Liver (tissue), 9 donors: ENCODE data around the gene RAX2. TPM values are rescaled to one million over a fixed set of nuclear protein-coding genes. Genes with fewer than 3 reads are reported as not detected.

Experiments used
- DNase-seq: peaks from one replicate; pipeline ENCODE4 v3.0.0-alpha.2; 2017; ENCODE audit warnings: low spot score
- H3K27ac ChIP-seq, 2 donors: one replicate each; pipeline ENCODE4 v1.7.0; 2013; ENCODE audit warnings: inconsistent platforms in 2 of 2, low read length in 2 of 2, control low read depth in 1 of 2, low read depth in 1 of 2, mild to moderate bottlenecking in 1 of 2
- H3K27me3 ChIP-seq, 4 donors: one replicate each; pipeline versions ENCODE4 v1.6.1 to v1.7.0; 2013; ENCODE audit warnings: low read length in 3 of 4, inconsistent platforms in 1 of 4, mild to moderate bottlenecking in 1 of 4, moderate library complexity in 1 of 4; ENCODE audit not compliant: control insufficient read depth in 4 of 4, insufficient read depth in 4 of 4
- H3K36me3 ChIP-seq, 4 donors: one replicate each; pipeline versions ENCODE4 v1.6.1 to v1.7.0; 2013; ENCODE audit warnings: low read length in 3 of 4, mild to moderate bottlenecking in 3 of 4, low read depth in 1 of 4, moderate library complexity in 1 of 4; ENCODE audit not compliant: control insufficient read depth in 4 of 4, insufficient read depth in 3 of 4
- H3K4me1 ChIP-seq, 4 donors: one replicate each; pipeline versions ENCODE4 v1.6.1 to v1.7.0; 2013; ENCODE audit warnings: low read length in 3 of 4, mild to moderate bottlenecking in 3 of 4, moderate library complexity in 1 of 4; ENCODE audit not compliant: control insufficient read depth in 4 of 4, insufficient read depth in 4 of 4
- H3K4me3 ChIP-seq, 3 donors: one replicate each; pipeline versions ENCODE4 v1.6.1 to v1.7.0; 2013; ENCODE audit warnings: low read length in 3 of 3, control low read depth in 1 of 3, low read depth in 1 of 3, mild to moderate bottlenecking in 1 of 3
- H3K9ac ChIP-seq, 2 donors: one replicate each; pipeline ENCODE4 v1.7.0; 2013; ENCODE audit warnings: low read length in 2 of 2, mild to moderate bottlenecking in 2 of 2, moderate library complexity in 2 of 2, control low read depth in 1 of 2, low read depth in 1 of 2
- H3K9me3 ChIP-seq, 4 donors: one replicate each; pipeline versions ENCODE4 v1.6.1 to v1.7.0; 2013; ENCODE audit warnings: low read length in 3 of 4; ENCODE audit not compliant: control insufficient read depth in 4 of 4
- CTCF ChIP-seq: fragments of 150-350 bp; IDR thresholded peaks from 2 replicates; pipeline ENCODE4 v1.5.1; 2017; ENCODE audit warnings: improper control_type of control experiment, low read depth, low read length; ENCODE audit not compliant: missing input control
- EGR1 ChIP-seq, 2 donors: IDR thresholded peaks; 2 replicates each; pipeline ENCODE4 v1.6.1; 2016 to 2018; ENCODE audit warnings: antibody characterized with exemption in 2 of 2, low read depth in 2 of 2
- FOXA1 ChIP-seq: IDR thresholded peaks from 2 replicates; pipeline ENCODE4 v1.6.1; 2016; ENCODE audit warnings: antibody characterized with exemption
- FOXA2 ChIP-seq: IDR thresholded peaks from 2 replicates; pipeline ENCODE4 v1.6.1; 2016; ENCODE audit warnings: antibody characterized with exemption
- GABPA ChIP-seq, 2 donors: IDR thresholded peaks in 1 of 2; conservative IDR thresholded peaks in 1 of 2; 2 replicates each; pipeline ENCODE4 v1.6.1; 2016; ENCODE audit warnings: antibody characterized with exemption in 2 of 2, mild to moderate bottlenecking in 1 of 2, moderate library complexity in 1 of 2
- HNF4A ChIP-seq, 2 donors: conservative IDR thresholded peaks; 2 replicates each; pipeline ENCODE4 v1.6.1; 2016; ENCODE audit warnings: antibody characterized with exemption in 2 of 2, mild to moderate bottlenecking in 2 of 2
- NR2F2 ChIP-seq: IDR thresholded peaks from 2 replicates; pipeline ENCODE4 v1.6.1; 2016; ENCODE audit warnings: antibody characterized with exemption
- REST ChIP-seq: IDR thresholded peaks from 2 replicates; pipeline ENCODE4 v1.6.1; 2016; ENCODE audit warnings: antibody characterized with exemption, mild to moderate bottlenecking
- RXRA ChIP-seq, 2 donors: IDR thresholded peaks; 2 replicates each; pipeline ENCODE4 v1.6.1; 2017 to 2018; ENCODE audit warnings: antibody characterized with exemption in 2 of 2, mild to moderate bottlenecking in 1 of 2
- SP1 ChIP-seq: IDR thresholded peaks from 2 replicates; pipeline ENCODE4 v1.6.1; 2018; ENCODE audit warnings: antibody characterized with exemption, mild to moderate bottlenecking
- YY1 ChIP-seq: IDR thresholded peaks from 2 replicates; pipeline ENCODE4 v1.6.1; 2016; ENCODE audit warnings: antibody characterized with exemption, mild to moderate bottlenecking
- WGBS: extraction: QIAGEN DNeasy Blood & Tissue Kit; methylation state at CpG from one replicate; pipeline ENCODE4 v1.1.7; 2013; 5-methylcytosine and 5-hydroxymethylcytosine counted together
- polyA plus RNA-seq, 2 donors: library from polyadenylated mRNA; stranded (reverse) in 1 of 2; unstranded in 1 of 2; fragments of 200-250 nt in 1 of 2; fragments of >200 nt in 1 of 2; fragmentation: Nextera tagmentation in 1 of 2; extraction: Ambion mirVana in 1 of 2; gene quantifications; one replicate each; pipeline versions ENCODE4 v1.2.1 to v1.2.3, GENCODE V29; 2013 to 2015
- total RNA-seq, 2 donors: library from RNA; depleted of rRNA; stranded (reverse); fragments of >200 nt; gene quantifications; one replicate each; pipeline ENCODE4 v1.2.3, GENCODE V29; 2014
- TF ChIP-seq, protein P1 (sequence below): IDR thresholded peaks from 2 replicates; pipeline ENCODE4 v1.6.1; 2016; ENCODE audit warnings: antibody characterized with exemption
- TF ChIP-seq, protein P2 (sequence below): IDR thresholded peaks from 2 replicates; pipeline ENCODE4 v1.6.1; 2016; ENCODE audit warnings: antibody characterized with exemption
- donor health status: healthy.
- donor health status: healthy.
- donor health status: healthy.
- donor health status: healthy.
- donor health status: healthy.

The RAX2 gene
- total and polyA plus RNA-seq, 4 donors = not detected

DNA sequence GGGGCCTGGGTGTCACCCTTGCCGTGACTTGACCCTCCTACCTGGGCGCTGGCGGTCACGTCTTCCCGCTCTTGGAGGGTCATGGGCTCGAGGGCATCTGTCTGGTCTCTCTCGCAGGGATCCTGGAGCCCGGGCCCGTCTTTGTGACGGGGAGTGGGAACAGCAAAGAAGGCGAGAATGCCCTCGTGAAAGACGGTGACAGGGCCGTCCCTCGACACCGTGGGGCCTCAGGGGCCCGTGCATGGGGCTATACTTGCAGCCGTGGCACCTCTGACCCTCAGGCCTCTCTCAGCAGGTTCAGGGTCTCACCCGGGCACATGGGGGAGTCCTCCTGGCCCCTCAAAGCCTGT, 35.1 kb upstream of the RAX2 start:
- Histone ChIP-seq H3K4me3 (no peak overlapping the region), H3K9me3 (no peaks in the 10 kb centered on the region), H3K36me3 (no peaks in the 10 kb centered on the region), H3K4me1 (peaks cover 0 to 8% (median 0%) of the 10 kb centered on the region in 4 donors), H3K27ac (no peak overlapping the region), H3K27me3 (peaks cover 0 to 3% (median 0%) of the 10 kb centered on the region in 4 donors), H3K9ac (no peak overlapping the region)
- TF ChIP-seq, protein P1, sequence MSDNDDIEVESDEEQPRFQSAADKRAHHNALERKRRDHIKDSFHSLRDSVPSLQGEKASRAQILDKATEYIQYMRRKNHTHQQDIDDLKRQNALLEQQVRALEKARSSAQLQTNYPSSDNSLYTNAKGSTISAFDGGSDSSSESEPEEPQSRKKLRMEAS = no peak
- TF ChIP-seq, protein P2, sequence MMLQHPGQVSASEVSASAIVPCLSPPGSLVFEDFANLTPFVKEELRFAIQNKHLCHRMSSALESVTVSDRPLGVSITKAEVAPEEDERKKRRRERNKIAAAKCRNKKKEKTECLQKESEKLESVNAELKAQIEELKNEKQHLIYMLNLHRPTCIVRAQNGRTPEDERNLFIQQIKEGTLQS = no peak
- TF ChIP-seq FOXA2 (no peak), FOXA1 (no peak), EGR1 (IDR thresholded peaks at IDR 0.05; ENCODE audit: low read depth in 2 of 2) (no peak), NR2F2 (no peak), HNF4A (conservative IDR thresholded peaks at IDR 0.05) (no peak), CTCF (no peak), RXRA (IDR thresholded peaks at IDR 0.05) (no peak), SP1 (no peak), YY1 (no peak), GABPA (IDR thresholded peaks at IDR 0.05 in 1 of 2, conservative IDR thresholded peaks at IDR 0.05 in 1 of 2) (no peak), REST (no peak)
- no peak for DNase-seq
- 85% methylated on average over 19 of the region's 19 CpGs for WGBS

DNA sequence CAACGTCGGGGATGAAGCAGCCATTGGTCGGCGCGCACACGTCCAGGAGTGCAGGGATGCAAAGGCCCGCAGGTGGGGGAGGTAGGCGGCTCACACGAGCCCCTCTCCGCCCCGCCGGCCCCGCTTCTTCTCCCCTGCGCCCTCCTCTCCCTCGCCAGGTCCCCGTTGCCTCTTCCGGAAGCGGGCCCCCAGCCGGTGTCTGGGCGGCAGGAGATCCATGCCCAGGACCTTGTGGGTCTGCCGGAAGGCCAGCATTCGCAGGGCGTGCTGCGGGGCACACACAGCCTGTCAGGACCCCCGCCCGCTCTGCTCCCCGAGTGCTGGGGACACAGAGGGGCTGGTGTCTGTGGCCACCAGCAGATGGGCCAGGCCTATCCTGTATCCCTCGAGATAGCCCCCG, 33.8 kb upstream of the RAX2 start:
- peaks cover 0 to 11% (median 0%) of the 10 kb centered on the region in 4 donors for H3K4me1 ChIP-seq
- WGBS = 91% methylated on average over 29 of the region's 29 CpGs
- TF ChIP-seq FOXA2 = no peak
- TF ChIP-seq CTCF = no peak
- no peak for TF ChIP-seq NR2F2
- H3K27ac ChIP-seq = no peak overlapping the region
- peaks cover 0 to 3% (median 1%) of the 10 kb centered on the region in 4 donors for H3K27me3 ChIP-seq
- no peaks in the 10 kb centered on the region for H3K9me3 ChIP-seq
- H3K36me3 ChIP-seq = no peaks in the 10 kb centered on the region
- H3K4me3 ChIP-seq = no peak overlapping the region
- H3K9ac ChIP-seq = no peak overlapping the region
- DNase-seq = no peak
